ENCODE data around the gene GADD45A.

DNA sequence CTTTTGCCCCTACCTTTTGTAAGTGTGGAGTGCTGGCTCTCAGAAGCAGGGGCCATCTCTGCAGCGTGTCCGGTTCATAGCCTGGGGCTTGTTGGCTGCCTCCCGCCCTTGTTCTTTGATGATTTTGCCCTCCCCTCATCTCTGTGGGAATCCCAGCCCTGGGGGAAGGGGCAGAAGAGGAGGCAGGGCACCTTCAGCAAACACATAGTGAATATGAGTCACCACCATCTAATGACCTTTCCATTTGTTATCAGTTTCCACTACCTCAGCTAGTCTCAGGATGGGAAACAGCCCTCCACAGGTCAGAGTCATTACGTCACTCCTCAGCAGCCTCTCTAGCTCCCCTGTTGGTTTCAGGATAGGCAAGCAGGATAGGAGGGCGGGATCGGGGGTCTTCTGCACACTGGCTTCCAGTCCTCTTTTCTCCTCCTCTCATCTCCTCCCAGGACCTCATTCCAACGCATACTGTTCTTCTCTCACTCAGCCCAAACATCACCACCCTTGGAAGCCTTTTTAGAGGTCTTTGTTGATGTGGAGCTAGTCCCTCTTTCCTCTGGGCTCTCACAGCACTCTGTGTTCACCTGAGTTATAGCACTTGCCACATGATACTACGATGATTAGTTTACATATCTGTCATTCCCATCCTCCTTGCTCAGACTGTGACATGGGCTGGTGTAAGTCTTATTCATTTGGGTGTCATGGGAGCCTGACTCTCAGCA, 15.8 kb downstream of the GADD45A start:
- TF ChIP-seq, protein P1, sequence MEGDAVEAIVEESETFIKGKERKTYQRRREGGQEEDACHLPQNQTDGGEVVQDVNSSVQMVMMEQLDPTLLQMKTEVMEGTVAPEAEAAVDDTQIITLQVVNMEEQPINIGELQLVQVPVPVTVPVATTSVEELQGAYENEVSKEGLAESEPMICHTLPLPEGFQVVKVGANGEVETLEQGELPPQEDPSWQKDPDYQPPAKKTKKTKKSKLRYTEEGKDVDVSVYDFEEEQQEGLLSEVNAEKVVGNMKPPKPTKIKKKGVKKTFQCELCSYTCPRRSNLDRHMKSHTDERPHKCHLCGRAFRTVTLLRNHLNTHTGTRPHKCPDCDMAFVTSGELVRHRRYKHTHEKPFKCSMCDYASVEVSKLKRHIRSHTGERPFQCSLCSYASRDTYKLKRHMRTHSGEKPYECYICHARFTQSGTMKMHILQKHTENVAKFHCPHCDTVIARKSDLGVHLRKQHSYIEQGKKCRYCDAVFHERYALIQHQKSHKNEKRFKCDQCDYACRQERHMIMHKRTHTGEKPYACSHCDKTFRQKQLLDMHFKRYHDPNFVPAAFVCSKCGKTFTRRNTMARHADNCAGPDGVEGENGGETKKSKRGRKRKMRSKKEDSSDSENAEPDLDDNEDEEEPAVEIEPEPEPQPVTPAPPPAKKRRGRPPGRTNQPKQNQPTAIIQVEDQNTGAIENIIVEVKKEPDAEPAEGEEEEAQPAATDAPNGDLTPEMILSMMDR (optimal IDR thresholded peaks at IDR 0.05 in 1 of 3, IDR thresholded peaks at IDR 0.05 in 1 of 3, conservative IDR thresholded peaks at IDR 0.05 in 1 of 3; ENCODE audit: extremely low read depth in 1 of 3, insufficient read depth in 2 of 3, low read length in 3 of 3), result peak in 2 of 3 experiments; percentile 10 to 21
- no peak for TF ChIP-seq EZH2 (IDR thresholded peaks at IDR 0.05; ENCODE audit: low read length)

Measured in keratinocyte (primary cell).